Stomach (tissue), 4 donors: ENCODE results near the gene GPER1.

Experiments
- EP300 ChIP-seq: sonication (generic); formaldehyde crosslinking; IDR thresholded peaks from one replicate; pipeline ENCODE4 v1.6.1; 2017; ENCODE audit warnings: antibody characterized with exemption
- POLR2A ChIP-seq, 4 donors: fragments of 450-650 bp; IDR thresholded peaks; one replicate each; pipeline ENCODE4 v1.6.1; 2016; ENCODE audit warnings: antibody characterized with exemption in 4 of 4, control low read depth in 2 of 4, mild to moderate bottlenecking in 1 of 4, moderate library complexity in 1 of 4
- POLR2AphosphoS5 ChIP-seq, 3 donors: sonication (generic); formaldehyde crosslinking; IDR thresholded peaks; one replicate each; pipeline ENCODE4 v1.6.1; 2016; ENCODE audit warnings: antibody characterized with exemption in 3 of 3

DNA sequence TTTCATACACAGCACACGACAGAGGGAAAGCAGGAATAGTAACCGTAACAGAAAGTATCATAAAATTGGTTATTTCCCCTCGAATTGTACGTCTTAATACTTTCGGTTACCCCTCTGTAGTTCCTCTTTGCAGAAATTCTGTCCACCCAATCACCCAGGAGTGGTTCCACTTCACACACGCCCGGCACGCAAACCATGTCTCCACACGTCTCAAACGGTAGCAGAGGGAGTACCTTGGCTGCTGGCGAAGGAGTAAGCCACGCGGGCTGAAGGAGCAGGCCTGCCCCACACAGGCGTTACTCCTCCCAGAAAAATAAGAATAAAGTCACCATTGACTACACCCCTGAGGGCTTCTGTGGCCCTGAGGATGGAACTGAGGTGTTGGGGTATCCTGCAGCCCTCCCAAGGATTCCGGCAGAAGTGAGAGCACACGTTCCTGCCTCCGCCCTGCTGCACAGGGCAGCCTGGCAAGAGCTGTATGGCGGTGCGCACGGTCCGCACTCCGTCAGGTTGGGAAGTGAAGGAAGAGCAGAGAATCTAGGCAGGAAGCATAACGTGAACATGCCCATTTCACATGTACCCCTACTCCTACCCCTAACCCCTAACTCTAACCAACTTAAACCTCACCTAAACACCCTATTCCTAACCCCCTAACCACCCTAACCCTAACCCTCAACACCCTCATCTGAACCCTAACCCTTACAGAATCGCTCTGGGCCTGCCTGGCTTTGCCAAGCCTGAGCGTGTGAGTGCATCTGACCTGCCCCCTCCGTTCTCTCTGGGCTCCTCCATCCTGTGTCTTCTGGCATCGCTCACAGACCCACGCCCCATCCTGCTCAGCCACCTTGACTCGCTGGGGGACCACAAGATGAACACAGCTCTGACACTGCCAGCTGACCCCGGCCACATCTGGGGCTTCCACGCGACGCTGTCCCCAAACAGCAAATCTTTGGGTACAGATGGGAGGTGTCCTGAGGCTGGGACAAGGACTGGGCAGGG, 25.3 kb upstream of the GPER1 start:
- TF ChIP-seq EP300 (no peak), POLR2AphosphoS5 (IDR thresholded peaks at IDR 0.05) (no peak), POLR2A (IDR thresholded peaks at IDR 0.05) (no peak)
